Mesenteric fat pad (tissue), 1 donor: Measurements from ENCODE around the gene PRSS2. TPM values are rescaled to one million over a fixed set of nuclear protein-coding genes. Genes with fewer than 3 reads are reported as not detected.

Experiments
- DNase-seq: peaks from one replicate; pipeline ENCODE4 v3.0.0-alpha.2; 2020; ENCODE audit warnings: low spot score
- total RNA-seq: library from RNA; stranded (reverse); fragmentation: NEBNext Ultra II Directional; extraction: Animal tissue kit (Norgen Biotek cat#: 25700); gene quantifications from one replicate; pipeline ENCODE4 v1.2.1, GENCODE V29; 2021
- donor health status: DM: yes; HTN: yes; CAD: no.

Gene PRSS2
- total RNA-seq, 1 donor from 2014 or later, result 9.3 TPM

GRCh38 chr7:142800699-142801260, 30.0 kb downstream of the PRSS2 start:
- DNase-seq, result no peak

- no peak for DNase-seq
Observed at GRCh38 chr7:142801601-142802295, 31.0 kb downstream of the PRSS2 start.

- no peak for DNase-seq
Observed at GRCh38 chr7:142802301-142802700, 31.5 kb downstream of the PRSS2 start.

- no peak for DNase-seq
Observed at GRCh38 chr7:142803901-142804300, 33.1 kb downstream of the PRSS2 start.

- DNase-seq, result no peak
Observed at GRCh38 chr7:142804728-142805207, 34.0 kb downstream of the PRSS2 start.

GRCh38 chr7:142805350-142806021, 34.7 kb downstream of the PRSS2 start:
- DNase-seq, result no peak

- no peak for DNase-seq
Observed at GRCh38 chr7:142806022-142806356, 35.2 kb downstream of the PRSS2 start.

GRCh38 chr7:142806957-142807356, 36.2 kb downstream of the PRSS2 start:
- no peak for DNase-seq

GRCh38 chr7:142807855-142808460, 37.2 kb downstream of the PRSS2 start:
- no peak for DNase-seq

- no peak for DNase-seq
Observed at GRCh38 chr7:142808461-142808801, 37.7 kb downstream of the PRSS2 start.

- DNase-seq, result no peak
Observed at GRCh38 chr7:142808802-142809583, 38.2 kb downstream of the PRSS2 start.

GRCh38 chr7:142809671-142810070, 38.9 kb downstream of the PRSS2 start:
- no peak for DNase-seq

- DNase-seq, result no peak
Observed at GRCh38 chr7:142811154-142811737, 40.5 kb downstream of the PRSS2 start.

GRCh38 chr7:142812437-142813215, 41.9 kb downstream of the PRSS2 start:
- no peak for DNase-seq

- no peak for DNase-seq
Observed at GRCh38 chr7:142813226-142813625, 42.5 kb downstream of the PRSS2 start.

- DNase-seq, result no peak
Observed at GRCh38 chr7:142813699-142814098, 42.9 kb downstream of the PRSS2 start.

GRCh38 chr7:142814451-142814850, 43.7 kb downstream of the PRSS2 start:
- DNase-seq, result no peak

GRCh38 chr7:142815134-142815533, 44.4 kb downstream of the PRSS2 start:
- no peak for DNase-seq

- DNase-seq, result no peak
Observed at GRCh38 chr7:142817506-142817905, 46.7 kb downstream of the PRSS2 start.

GRCh38 chr7:142819530-142819929, 48.8 kb downstream of the PRSS2 start:
- DNase-seq, result no peak
